HG03175 (cell line): ENCODE data around the gene SSR4.
"Not testable (repeated sequence)": the region's sequence is repeated elsewhere in the genome, so short reads cannot be mapped to it uniquely, and the experiment has no call there.

Experiments used
- ATAC-seq: cut with Tn5 transposase; IDR thresholded peaks from one replicate; pipeline ENCODE4 v1.9.1; 2021; ENCODE audit warnings: mild to moderate bottlenecking, moderate library complexity; ENCODE audit not compliant: unreplicated experiment

SSR4 gene

DNA sequence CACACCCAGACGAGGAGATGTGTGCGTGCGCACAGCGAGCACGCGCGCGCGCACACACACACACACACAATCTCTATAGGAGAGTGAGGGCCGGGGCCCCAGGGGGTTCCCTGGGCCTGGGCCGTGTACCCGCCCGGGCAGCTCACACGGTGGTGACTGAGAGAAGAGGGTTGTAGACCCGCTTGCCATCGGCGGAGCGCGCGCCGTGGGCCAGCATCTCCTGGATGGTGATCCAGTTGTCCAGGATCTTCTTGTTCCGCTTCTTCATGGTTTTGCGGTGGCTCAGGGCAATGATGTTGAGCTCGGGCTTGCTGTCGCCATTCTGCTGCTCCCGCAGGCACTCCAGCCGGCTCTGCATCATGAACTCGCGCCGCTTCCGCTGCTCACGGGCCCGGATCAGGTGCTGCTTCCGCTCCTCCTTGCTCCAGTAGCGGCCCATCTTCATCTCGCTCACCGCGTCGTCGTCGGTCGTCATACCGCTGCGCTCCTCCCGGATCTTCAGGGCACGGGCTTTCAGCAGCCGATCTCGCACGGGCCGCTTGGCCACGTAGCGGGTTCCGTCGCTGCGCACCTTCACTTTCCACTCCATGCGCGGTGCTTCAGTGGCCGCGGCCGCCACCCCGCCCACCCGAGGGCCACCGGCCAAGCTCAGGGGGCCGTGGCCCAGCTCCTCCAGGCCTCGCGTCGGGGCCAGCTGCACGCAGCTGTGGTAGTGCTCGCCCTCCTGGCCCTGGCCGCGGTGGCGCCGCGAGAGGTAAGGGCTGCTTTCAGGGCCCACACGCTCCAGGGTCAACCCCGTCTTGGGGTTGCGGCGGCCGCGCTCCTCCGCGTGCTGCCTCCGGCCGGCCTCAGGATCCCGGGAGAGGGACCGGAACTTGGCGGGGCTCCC, 9.0 kb downstream of the SSR4 start:
- ATAC-seq, result no peak

DNA sequence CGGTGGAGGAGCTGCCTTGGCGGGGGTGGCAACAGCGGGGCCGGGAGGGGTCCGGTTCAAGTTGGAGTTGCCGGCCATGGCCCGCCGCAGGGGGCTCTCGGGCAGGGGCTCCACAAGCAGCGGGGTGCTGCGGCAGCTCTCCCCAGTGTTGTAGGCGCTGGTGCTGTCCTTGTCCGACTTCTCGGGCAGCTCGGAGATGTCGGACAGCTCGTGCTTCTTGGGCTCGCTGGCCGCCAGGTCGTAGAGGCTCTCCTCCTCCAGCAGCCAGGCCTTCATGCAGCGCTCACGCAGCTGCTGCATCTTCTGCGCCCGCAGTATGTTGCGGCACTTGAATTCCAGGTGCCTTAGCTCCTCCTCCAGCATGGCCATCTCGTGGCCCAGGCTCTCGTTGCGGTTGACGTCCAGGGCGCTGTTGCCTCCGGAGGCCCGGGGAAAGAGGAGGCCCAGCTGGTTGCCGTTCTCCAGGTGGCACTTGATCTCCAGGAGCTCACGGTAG, 9.7 kb downstream of the SSR4 start:
- no peak for ATAC-seq

DNA sequence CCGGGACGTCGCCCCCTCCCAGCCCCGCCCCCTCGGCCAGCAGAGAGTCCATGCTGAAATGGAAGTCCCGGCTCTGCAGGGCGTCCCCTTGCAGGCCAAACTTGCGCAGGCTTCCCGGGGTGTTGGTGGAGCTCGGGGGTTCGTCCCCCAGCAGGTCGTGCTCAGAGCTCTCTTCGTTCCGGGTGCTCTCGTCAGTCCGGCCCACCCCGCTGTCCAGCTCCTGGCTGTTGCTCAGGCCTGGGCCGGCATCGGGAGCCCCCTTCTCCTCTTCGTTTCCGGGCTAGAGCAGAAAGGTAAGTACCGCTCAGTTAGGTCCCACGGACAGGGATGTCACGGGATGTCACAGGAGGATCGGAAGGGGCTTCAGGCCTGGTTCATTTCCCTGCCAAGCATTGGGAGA, 10.2 kb downstream of the SSR4 start:
- ATAC-seq, result no peak

DNA sequence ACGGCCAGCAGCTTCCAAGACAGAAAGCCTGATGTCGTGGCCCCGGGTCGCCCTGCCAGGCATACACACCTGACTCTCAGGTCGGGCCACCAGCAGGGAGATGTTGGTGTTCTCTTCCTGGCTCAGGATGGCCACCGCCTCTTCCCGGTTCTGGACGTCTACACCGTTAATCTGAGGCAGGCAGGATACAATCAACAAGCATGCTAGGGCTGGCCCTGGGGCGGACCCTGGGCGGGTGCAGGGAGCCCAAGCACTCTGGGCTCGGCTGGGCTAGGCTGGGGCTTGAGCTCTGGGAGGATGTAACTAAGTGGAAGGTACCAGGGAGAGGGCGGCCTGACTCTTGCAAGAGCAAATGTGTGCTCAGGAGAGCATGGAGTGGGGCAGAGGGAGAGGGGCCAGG, 11.0 kb downstream of the SSR4 start:
- ATAC-seq, result no peak

DNA sequence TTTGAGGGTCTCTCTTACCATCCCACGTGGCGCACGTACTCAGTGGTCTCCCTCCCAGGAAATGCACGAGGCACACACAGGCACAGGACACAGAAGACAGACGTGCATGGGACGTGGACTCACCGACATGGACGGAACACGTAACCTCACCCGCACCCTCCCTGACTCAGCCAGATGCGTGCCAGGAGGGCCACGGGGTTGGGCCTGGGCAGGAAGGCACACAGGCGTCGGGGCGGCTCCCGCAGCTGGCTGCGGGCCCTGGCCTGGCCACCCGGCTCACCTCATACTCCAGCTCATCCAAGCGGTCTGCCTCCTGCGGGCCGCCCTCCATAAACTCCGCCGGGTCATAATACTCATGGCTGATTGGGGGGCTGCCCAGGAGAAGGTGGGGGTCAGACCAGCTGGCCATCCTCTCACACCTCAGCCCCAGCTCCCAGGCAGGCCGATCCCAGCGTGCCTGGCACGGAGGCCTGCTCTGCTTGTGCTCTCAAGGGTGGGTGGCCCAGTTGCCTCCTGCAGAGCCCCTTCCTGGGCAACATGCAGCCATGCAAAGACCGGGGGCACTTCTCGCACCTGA, 12.6 kb downstream of the SSR4 start:
- no peak for ATAC-seq

DNA sequence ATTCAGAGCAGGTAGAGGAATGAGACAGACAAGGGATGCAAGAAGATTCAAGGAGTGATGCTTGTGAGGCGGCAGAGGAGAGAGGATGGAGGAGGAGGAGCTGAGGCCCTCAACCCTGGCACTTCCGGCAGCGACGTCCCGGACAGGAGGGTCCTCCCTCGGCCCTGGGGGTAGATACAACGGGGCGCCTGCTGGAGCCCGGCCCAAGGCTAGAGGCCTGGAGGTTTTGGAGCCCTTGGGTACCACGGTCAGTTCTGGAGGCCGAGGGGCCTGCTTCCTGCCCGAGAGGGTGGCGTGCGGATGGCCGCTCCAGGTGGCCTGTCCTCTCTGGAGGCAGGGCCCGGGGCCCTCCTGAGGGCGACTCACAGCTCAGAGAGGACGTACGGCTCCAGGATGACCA, 13.5 kb downstream of the SSR4 start:
- no peak for ATAC-seq

DNA sequence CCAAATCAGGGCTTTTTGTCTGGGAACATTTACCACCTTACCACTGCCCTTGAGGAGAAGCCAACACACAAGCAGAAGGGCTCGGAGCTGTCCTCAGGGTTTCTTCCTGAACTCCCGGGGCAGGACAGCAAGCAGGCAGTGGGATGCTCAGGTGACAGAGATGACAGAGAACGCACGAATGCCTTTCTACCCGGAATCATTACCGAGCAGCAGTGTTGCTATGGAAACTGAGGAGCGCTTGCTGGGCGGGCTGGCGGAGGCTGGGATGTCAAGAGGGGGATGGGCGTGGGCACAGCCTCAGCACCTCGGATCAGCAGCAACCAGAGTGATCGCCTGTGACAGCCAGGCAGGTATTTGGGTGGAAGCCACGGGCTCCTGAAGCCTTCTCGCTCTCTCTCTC, 17.8 kb downstream of the SSR4 start:
- ATAC-seq, result no peak

DNA sequence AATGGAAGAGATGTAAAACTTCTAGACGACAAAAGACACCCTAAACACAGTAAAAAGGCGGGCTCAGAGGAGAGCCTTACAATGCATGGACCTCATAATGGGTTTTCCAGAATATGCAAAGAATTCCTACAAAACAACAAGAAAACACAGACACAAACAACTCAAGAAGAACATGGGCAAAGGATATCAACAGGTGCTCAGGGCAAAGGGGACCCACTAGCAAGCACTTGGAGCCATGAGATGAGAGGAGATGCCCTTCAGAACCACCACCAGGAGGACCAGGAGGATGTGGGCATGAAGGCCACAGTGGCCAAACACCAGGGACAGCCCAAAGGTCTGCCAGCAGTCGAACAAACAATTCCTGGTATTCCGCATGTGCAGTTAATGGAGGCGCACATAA, 18.7 kb downstream of the SSR4 start:
- no peak for ATAC-seq

DNA sequence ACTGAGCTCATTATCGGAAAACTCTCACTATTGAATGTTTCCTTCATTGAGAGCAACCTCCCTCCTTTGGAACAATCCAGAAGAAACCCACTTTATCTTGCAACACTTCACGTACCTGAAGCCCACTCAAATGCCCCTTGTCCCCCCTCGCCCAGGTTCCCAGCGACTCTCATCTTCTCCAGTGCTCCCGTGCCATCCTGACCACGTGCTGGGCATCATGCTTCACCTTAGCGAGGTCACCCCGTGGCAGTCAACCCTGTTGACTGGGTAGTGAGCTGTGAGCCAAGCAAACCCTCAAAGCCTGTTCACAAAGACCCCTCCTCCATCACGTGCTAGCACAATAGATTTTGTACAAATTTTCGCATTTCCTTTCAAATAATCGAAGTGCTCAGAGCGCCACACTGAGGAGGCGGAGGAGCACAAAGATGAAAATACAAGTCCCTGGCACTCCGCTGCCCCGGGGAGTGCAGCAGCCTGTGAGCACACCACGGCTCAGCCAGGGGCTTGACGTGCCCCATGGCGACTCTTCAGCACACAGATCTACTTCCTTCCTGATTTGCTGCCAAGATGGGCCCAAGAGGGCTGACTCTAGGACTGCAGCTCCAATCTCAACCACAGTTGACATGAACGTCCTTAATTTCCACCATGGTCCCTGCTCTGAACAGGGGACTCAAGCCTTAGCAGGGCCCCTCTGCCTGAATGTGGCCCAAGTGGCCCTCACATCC, 20.3 kb downstream of the SSR4 start:
- ATAC-seq, result no peak

DNA sequence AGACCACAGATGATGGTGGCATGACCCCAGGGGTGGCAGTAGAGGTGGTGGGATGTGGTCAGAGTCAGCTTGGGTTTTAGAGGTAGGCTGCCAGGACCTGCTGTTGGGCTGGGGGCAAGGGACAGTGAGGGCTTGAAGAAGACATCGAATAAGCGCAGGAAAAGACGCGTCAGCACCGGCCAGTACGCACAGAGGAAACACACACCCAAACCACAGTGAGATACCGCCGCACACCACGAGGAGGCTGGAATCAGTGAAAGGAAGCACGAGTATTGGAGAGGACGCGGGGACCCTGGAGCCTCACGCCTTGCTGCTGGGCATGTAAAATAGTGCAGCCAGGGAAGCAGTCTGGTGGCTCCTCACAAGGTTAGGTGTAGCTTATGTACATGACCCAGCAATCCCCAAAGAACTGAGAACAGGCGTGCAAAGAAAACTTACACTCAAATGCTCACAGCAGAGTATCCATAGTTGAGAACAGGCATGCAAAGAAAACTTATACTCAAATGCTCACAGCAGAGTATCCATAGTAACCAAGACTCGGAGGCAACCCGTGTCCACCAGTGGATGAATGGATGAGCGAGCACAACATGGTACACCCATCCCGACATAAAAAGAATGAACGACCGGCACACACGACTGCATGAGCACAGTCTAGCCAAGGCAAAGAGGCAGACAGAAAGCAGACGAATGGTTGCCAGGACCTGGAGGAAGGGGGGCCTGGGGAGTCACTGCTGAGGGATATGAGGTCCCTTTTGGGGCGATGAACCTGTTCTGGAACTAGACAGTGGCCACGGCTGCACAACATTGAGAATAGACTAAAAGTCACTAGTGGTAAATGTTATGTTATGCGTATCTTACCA, 22.6 kb downstream of the SSR4 start:
- ATAC-seq, result no peak

DNA sequence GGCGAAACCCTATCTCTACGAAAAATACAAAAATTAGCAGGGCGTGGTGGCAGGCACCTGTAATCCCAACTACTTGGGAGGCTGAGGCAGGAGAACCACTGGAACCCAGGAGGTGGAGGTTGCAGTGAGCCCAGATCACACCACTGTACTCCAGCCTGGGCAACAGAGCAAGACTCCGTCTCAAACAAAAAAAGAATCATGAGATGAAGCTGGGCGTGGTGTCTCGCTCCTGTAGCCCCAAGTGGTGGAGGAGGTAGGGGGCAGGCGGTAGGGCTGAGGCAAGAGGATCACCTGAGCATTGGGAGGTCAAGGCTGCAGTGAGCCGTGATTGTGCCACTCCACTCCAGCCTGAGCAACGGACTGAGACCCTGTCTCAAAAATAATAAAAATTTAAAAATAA, 23.6 kb downstream of the SSR4 start:
- not testable (repeated sequence) for ATAC-seq

DNA sequence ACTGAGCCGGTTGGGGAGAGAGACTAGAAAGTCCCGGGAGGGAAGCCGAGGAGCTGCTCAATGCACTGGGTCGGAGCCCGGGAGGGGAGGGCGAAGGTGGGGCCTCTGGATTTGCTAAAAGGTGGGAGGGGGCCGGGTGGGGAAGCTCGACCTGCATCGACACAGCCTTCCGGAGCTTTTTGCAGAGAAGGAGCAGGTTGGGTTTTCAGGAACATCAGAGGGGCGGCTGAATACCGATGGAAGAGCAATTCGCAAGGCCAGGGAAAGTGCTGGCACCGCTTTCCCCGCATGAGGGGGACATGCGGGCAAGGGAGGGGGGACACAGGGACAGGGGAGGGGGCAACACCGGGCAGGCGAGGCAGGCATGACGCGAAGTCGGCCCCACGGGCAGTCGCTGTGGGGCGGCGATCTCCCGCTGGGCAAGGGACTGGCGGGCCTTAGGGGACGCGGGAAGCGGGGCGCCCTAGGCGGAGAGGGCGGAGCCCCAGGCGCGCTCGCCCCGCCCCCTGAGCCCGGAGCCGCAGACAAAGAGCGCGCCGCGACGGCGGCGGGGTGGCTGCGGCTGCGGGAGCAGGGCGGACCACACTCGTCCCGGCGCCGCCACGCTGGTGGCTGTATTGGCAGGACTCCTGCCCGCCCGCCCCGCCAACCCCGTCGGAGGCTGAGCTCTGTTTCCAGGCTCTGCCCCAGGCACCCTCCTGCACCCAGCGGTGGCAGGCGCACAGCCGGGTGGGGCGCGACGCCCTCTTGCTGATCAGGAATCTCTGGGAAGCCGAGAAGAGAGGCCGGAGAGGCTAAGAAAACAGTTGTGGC, 24.3 kb downstream of the SSR4 start:
- no peak for ATAC-seq

DNA sequence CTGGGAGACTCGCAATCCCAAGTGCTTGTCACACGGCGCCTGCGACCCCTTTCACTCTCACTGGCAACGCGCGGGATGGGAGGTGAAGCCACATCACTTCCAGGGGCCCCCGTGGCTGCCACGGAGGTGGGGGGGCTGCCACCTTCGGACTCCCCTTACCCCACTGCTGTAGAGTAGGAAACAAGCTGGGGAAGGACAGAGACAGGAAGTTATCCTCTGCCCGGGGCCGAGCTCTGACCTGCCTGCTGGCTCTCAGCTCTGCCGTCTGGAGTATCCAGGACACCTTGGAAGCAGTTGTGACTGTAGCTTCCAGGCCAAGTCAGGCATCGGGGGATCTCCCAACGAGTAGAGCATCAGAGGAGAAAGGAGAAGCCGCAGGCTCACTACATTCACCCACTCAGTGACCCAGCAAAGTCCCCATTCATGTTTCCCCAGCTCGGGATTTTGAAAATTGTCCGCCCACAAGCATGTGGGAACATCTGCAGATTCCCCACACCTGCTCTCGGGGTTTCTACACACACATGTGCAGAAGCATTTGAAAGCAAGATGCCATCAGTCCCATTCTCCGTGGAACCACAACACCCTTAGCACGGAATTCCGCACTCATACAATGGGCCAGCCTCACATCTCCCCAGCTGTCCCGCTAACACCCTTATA, 25.0 kb downstream of the SSR4 start:
- no peak for ATAC-seq

DNA sequence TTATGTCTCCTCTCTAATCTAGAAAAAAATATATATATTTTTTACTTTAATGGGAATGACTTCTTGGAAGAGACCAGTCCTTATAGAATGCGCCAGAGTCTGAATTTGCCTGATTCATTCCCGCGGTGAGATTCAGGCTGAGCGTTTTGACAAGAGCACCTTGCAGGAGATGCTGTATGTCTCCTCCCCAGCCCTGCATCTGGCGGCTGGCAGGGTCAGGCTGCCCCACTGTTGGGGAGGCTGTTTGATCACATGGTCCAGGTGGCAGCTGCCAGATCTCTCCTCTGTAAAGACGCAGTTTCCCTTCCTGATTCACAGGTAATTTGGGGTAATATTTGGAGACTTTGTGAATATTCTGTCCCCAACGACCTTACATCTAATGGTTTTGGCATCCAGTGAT, 26.1 kb downstream of the SSR4 start:
- ATAC-seq, result no peak

DNA sequence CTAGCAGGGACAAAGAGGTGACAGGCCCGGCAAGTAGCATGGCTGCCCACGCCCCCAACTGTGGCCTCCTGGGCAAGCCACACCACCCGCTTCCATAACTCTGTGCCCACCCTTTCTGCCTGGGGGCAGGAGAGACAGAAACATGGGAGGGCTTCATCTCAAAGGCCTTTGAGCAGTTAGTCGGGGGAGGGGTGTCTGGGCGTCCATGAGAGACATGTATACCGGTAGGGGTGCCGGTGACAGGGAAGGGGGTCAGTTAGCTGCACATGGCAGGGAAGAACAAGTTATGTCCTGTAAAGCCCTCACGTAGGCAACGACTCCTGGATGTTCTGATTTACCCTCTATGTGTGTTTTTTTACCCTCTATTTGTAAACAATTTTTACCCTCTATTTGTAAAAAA, 26.6 kb downstream of the SSR4 start:
- no peak for ATAC-seq

DNA sequence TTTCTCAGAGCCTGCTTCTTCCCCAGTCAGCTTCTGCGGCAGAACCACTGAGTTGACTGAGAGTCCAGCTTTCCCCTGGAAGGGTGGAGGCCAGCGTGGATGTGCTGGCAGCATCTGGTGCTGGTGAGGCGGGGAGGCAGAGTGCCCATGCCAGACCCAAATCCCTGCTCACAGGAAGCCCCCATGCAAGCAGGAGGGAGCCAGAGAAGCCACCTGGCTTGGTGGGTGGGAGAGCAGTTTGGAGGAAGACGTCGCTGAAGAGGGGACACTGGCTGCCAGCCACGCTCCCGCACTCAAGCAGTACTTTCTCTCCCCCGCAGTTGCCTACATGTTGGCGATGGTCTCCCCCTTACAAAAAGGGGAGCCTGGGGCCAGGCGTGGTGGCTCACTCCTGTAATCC, 29.9 kb downstream of the SSR4 start:
- ATAC-seq, result no peak

DNA sequence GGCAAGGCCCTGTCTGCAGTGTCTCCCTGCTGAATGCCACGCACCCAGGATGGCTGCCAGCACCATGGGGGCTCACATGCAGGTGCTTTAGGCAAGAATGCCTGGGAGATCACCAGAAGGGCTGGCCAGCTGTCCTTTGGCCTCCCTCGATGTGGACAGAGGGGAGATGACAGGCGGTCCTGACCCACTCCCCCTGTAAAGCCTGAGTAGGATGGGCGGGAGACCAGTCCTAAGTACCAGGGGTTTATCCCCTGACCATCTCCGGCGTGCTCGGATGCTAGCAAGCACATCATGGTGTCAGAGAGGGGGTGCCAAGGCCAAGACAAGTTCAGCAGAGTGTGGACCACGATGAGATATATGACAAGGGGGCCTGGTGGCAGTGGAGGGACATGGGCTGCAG, 30.6 kb downstream of the SSR4 start:
- no peak for ATAC-seq

DNA sequence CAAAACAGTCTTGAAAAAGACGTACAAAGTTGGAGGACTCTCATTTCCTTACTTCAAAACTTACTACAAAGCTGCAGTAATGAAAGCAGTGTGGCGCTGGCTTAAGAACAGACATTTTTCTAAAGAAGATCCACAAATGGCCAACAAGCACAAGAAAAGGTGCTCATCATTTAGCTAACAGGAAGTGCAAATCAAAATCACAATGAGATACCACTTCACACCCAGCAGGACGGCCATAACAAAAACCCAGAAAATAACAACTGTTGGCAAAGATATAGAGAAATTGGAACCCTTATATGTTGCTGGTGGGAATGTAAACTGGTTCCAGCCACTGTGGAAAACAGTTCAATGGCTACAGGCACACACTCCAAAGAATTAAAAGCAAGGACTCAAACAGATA, 32.5 kb downstream of the SSR4 start:
- no peak for ATAC-seq

DNA sequence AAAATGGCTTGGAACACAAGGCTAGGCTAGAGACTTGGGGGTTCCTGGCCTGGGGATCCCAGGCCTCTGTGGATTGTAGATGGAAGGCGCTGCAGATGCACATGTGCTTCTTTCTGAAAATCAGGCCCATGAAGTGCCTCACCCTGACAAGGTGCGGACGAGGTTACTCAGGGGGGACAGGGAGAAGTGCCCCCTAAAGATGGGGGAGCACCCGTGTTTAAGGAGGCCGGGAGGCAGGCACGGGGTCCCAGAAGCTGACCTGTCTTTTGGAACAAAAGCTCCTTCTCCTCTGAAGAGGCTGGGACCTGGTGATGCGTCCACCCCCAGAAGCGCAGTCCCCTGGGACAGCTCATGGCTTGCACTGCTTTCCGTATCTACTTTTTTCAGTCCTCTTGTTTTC, 33.4 kb downstream of the SSR4 start:
- ATAC-seq, result no peak

DNA sequence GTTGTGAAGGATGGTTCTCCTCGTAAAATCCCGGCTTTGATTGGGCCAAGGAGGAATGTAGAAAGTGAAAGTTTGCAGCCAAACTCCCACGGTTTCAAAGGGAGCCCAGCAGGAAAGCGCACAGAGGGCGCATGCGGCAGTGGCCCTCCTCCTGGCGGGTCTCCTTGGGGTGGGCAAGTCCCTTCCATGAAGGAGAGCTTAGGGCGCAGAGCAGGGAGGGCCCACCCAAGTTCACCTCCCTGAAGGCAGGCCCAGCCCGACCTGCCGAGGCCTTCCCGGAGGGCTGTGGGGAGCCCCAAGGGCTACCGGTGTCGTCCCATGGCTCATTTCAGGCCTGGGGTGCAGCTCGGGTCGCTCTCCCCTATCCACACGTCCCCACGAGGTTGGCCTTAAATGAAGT, 33.8 kb downstream of the SSR4 start:
- no peak for ATAC-seq
